ENCODE measurements around the gene GJB6. TPM values are rescaled to one million over a fixed set of nuclear protein-coding genes. Genes with fewer than 3 reads are reported as not detected.

The GJB6 gene
- polyA plus RNA-seq, 1 donor from 2014 or later, result not detected

- H3K4me2 ChIP-seq (ENCODE audit: low read length), result no peak overlapping the region
- H3K36me3 ChIP-seq (ENCODE audit: insufficient read depth, low read length), result no peaks in the 10 kb centered on the region
- TF ChIP-seq, protein P1, sequence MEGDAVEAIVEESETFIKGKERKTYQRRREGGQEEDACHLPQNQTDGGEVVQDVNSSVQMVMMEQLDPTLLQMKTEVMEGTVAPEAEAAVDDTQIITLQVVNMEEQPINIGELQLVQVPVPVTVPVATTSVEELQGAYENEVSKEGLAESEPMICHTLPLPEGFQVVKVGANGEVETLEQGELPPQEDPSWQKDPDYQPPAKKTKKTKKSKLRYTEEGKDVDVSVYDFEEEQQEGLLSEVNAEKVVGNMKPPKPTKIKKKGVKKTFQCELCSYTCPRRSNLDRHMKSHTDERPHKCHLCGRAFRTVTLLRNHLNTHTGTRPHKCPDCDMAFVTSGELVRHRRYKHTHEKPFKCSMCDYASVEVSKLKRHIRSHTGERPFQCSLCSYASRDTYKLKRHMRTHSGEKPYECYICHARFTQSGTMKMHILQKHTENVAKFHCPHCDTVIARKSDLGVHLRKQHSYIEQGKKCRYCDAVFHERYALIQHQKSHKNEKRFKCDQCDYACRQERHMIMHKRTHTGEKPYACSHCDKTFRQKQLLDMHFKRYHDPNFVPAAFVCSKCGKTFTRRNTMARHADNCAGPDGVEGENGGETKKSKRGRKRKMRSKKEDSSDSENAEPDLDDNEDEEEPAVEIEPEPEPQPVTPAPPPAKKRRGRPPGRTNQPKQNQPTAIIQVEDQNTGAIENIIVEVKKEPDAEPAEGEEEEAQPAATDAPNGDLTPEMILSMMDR (IDR thresholded peaks at IDR 0.05; ENCODE audit: poor library complexity, severe bottlenecking), result no peak
- TF ChIP-seq POLR2AphosphoS5 (IDR thresholded peaks at IDR 0.05) (no peak), EP300 (conservative IDR thresholded peaks at IDR 0.05; ENCODE audit: poor library complexity, severe bottlenecking) (no peak), TAF1 (IDR thresholded peaks at IDR 0.05; ENCODE audit: low read depth) (no peak), EZH2 (IDR thresholded peaks at IDR 0.05; ENCODE audit: borderline replicate concordance, insufficient read depth, low read length, poor library complexity, severe bottlenecking) (no peak), RAD21 (conservative IDR thresholded peaks at IDR 0.05) (no peak), REST (IDR thresholded peaks at IDR 0.05; ENCODE audit: borderline replicate concordance) (no peak), SMC3 (conservative IDR thresholded peaks at IDR 0.05; ENCODE audit: poor library complexity) (no peak), MXI1 (conservative IDR thresholded peaks at IDR 0.05; ENCODE audit: poor library complexity, severe bottlenecking) (no peak)
- no peaks in the 10 kb centered on the region for H3F3A ChIP-seq (ENCODE audit: insufficient read depth, low read length, poor library complexity, severe bottlenecking)
- no peak overlapping the region for H2AFZ ChIP-seq (ENCODE audit: low read depth, low read length)
- no peak overlapping the region for H3K9ac ChIP-seq (ENCODE audit: low read length)
- no peak overlapping the region for H3K4me3 ChIP-seq (ENCODE audit: low read length)
- no peaks in the 10 kb centered on the region for H4K20me1 ChIP-seq (ENCODE audit: insufficient read depth)
- H3K9me2 ChIP-seq (ENCODE audit: insufficient read depth, low read length), result no peaks in the 10 kb centered on the region
- no peaks in the 10 kb centered on the region for H3K27me3 ChIP-seq (ENCODE audit: insufficient read depth, low read depth, low read length)
- H3K27ac ChIP-seq (ENCODE audit: low read length), result no peak overlapping the region
- peaks cover 4% of the 10 kb centered on the region for H3K9me3 ChIP-seq (ENCODE audit: low read length)
- H3K79me2 ChIP-seq (replicated peaks; ENCODE audit: insufficient read depth, low read length), result no peaks in the 10 kb centered on the region
Measured at GRCh38 chr13:20219577-20219976, 12.5 kb downstream of the GJB6 start.

GRCh38 chr13:20217168-20217567 is 15.0 kb downstream of the GJB6 start:
- Histone ChIP-seq H3K4me2 (ENCODE audit: low read length) (no peak overlapping the region), H3K27ac (ENCODE audit: low read length) (no peak overlapping the region), H4K20me1 (ENCODE audit: insufficient read depth) (no peaks in the 10 kb centered on the region), H3K27me3 (ENCODE audit: insufficient read depth, low read depth, low read length) (no peaks in the 10 kb centered on the region), H2AFZ (ENCODE audit: low read depth, low read length) (no peak overlapping the region), H3K9ac (ENCODE audit: low read length) (no peak overlapping the region), H3K9me3 (ENCODE audit: low read length) (peaks cover 4% of the 10 kb centered on the region), H3K4me3 (ENCODE audit: low read length) (no peak overlapping the region), H3K36me3 (ENCODE audit: insufficient read depth, low read length) (no peaks in the 10 kb centered on the region), H3K79me2 (replicated peaks; ENCODE audit: insufficient read depth, low read length) (no peaks in the 10 kb centered on the region), H3K9me2 (ENCODE audit: insufficient read depth, low read length) (no peaks in the 10 kb centered on the region), H3F3A (ENCODE audit: insufficient read depth, low read length, poor library complexity, severe bottlenecking) (no peaks in the 10 kb centered on the region)
- TF ChIP-seq EZH2 (IDR thresholded peaks at IDR 0.05; ENCODE audit: borderline replicate concordance, insufficient read depth, low read length, poor library complexity, severe bottlenecking) (no peak), RAD21 (conservative IDR thresholded peaks at IDR 0.05) (no peak), EP300 (conservative IDR thresholded peaks at IDR 0.05; ENCODE audit: poor library complexity, severe bottlenecking) (no peak), MXI1 (conservative IDR thresholded peaks at IDR 0.05; ENCODE audit: poor library complexity, severe bottlenecking) (no peak), REST (IDR thresholded peaks at IDR 0.05; ENCODE audit: borderline replicate concordance) (no peak), POLR2AphosphoS5 (IDR thresholded peaks at IDR 0.05) (no peak), TAF1 (IDR thresholded peaks at IDR 0.05; ENCODE audit: low read depth) (no peak), SMC3 (conservative IDR thresholded peaks at IDR 0.05; ENCODE audit: poor library complexity) (no peak)
- TF ChIP-seq, protein P1 (IDR thresholded peaks at IDR 0.05; ENCODE audit: poor library complexity, severe bottlenecking), result no peak

Measured in neural cell (in vitro differentiated cells).